CD4-positive, alpha-beta T cell treated with Interleukin-21 for 1 hour (primary cell): ENCODE results near the gene GPR27.

Source experiments
- DNase-seq: peaks from one replicate; pipeline ENCODE4 v3.0.0-alpha.2; 2020

The GPR27 gene

GRCh38 chr3:71734881-71735280 is 18.8 kb upstream of the GPR27 start:
- no peak for DNase-seq

GRCh38 chr3:71742621-71743020 is 11.0 kb upstream of the GPR27 start:
- DNase-seq = no peak

- no peak for DNase-seq
These were observed 8.9 kb upstream of the GPR27 start for GRCh38 chr3:71744738-71745137.

- DNase-seq = no peak
These were observed 2.1 kb upstream of the GPR27 start for GRCh38 chr3:71751602-71752001.

- no peak for DNase-seq
These were observed 589 bp upstream of the GPR27 start for GRCh38 chr3:71752831-71753700.

- no peak for DNase-seq
These were observed 1.1 kb downstream of the GPR27 start for GRCh38 chr3:71754610-71755253.

- DNase-seq = no peak
These were observed 4.4 kb downstream of the GPR27 start for GRCh38 chr3:71758091-71758490.

- no peak for DNase-seq
These were observed 5.7 kb downstream of the GPR27 start for GRCh38 chr3:71759401-71759800.

GRCh38 chr3:71760140-71760539 is 6.5 kb downstream of the GPR27 start:
- no peak for DNase-seq

- DNase-seq = no peak
These were observed 9.8 kb downstream of the GPR27 start for GRCh38 chr3:71763426-71763825.

- no peak for DNase-seq
These were observed 17.5 kb downstream of the GPR27 start for GRCh38 chr3:71771126-71771525.

- no peak for DNase-seq
These were observed 18.2 kb downstream of the GPR27 start for GRCh38 chr3:71771884-71772283.

GRCh38 chr3:71776538-71776937 is 22.9 kb downstream of the GPR27 start:
- DNase-seq = no peak

- no peak for DNase-seq
These were observed 24.7 kb downstream of the GPR27 start for GRCh38 chr3:71778353-71778752.

GRCh38 chr3:71779674-71780377 is 26.2 kb downstream of the GPR27 start:
- DNase-seq = peak; percentile 14

GRCh38 chr3:71780430-71780829 is 26.8 kb downstream of the GPR27 start:
- DNase-seq = no peak

- no peak for DNase-seq
These were observed 29.5 kb downstream of the GPR27 start for GRCh38 chr3:71783152-71783551.

- no peak for DNase-seq
These were observed 30.7 kb downstream of the GPR27 start for GRCh38 chr3:71784201-71784913.

GRCh38 chr3:71784914-71785531 is 31.4 kb downstream of the GPR27 start, which contains the start of gene PROK2:
PROK2 (minus strand) TSS chr3:71785148; CDS start chr3:71785052, 96 bp downstream.
- peak; percentile 16 for DNase-seq

- no peak for DNase-seq
These were observed 32.0 kb downstream of the GPR27 start for GRCh38 chr3:71785532-71786216.

GRCh38 chr3:71786217-71786549 is 32.5 kb downstream of the GPR27 start:
- no peak for DNase-seq

- no peak for DNase-seq
These were observed 32.9 kb downstream of the GPR27 start for GRCh38 chr3:71786551-71786950.
